ENCODE results near the gene ZNF92. TPM values are rescaled to one million over a fixed set of nuclear protein-coding genes. Genes with fewer than 3 reads are reported as not detected.

The ZNF92 gene
- total RNA-seq (61.0 and 65.4 TPM in 2 replicates), polyA plus RNA-seq (8.2 and 10.3 TPM in 2 replicates), polyA minus RNA-seq (19.0 and 20.8 TPM in 2 replicates)
- 72.3 TPM for total RNA-seq (2013)

DNA sequence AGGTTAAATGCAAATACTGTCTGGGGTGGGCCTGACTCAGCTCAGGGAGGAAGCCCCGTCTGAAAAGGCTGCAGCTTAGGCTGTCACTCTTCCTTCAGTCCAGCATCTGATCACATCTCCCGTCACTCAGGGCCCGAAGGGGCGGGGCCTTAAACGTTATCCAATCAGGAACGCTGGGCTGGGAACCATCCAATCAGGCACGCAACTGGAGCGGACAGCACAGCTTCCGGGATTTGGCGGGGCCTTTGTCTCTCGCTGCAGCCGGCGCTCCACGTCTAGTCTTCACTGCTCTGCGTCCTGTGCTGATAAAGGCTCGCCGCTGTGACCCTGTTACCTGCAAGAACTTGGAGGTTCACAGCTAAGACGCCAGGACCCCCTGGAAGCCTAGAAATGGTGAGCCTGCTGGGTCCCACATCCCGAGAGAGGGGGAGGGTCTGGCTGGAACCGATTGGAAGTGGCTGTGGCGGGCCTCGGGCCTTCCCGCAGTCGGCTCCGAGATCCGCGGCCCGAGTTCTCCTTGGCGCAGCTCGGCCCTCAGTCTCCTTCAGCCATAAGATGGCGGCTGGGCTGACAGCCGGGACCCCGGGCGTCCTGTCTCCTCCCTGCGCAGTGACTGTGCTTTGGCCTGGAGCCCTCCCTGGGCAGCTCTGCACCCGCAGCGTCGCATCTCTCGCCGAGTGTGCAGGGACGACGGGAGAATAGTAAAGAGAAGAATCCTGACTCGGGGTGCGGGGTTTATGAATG lies at the start of gene ZNF92:
Gene ZNF92, plus strand, starts transcription at position 248 of the 744 bp plus-strand sequence. Its CDS starts 143 bp downstream, at position 391.
- POLR2A ChIA-PET: interaction anchor here (0.6 to 2.0 kb wide), 7 partner anchors 9 to 811 kb away, joined by 3 to 12 read pairs (median 4); partner anchors contain the start of gene ZNF680
- no peaks in the 10 kb centered on the region for H3K27me3 Mint-ChIP-seq
- intact Hi-C loops (cut with micrococcal nuclease): loop anchor here (1.0 to 10.0 kb wide), 7 partner anchors 10 to 1446 kb away; partner anchors contain the start of genes ERV3-1 and ZNF273

More for the DNA sequence above, at the start of gene ZNF92:
- H3K36me3 ChIP-seq (replicated peaks in 1 of 2; ENCODE audit: control extremely low read depth in 1 of 2, control insufficient read depth in 1 of 2, extremely low read depth in 1 of 2, insufficient read depth in 2 of 2, low read length in 1 of 2): peaks cover 2 to 17% of the 10 kb centered on the region in 2 experiments
- H2AFZ ChIP-seq (ENCODE audit: insufficient read depth, low read depth, low read length, poor library complexity, severe bottlenecking): peak within 1 kb of the TSS; percentile 90
- peak within 1 kb of the TSS; percentile 96 for H3K4me3 Mint-ChIP-seq
- ATAC-seq (ENCODE audit: low read depth) (peak; percentile 98), DNase-seq (peak; percentile 96)
- peak within 1 kb of the TSS; percentile 95 for H3K27ac Mint-ChIP-seq
- no peaks in the 10 kb centered on the region for H3K27me3 ChIP-seq (replicated peaks in 1 of 4; ENCODE audit: control extremely low read depth in 1 of 4, control insufficient read depth in 3 of 4, insufficient read depth in 4 of 4, low read length in 3 of 4)
- peak within 1 kb of the TSS; percentile 99 for H3K9ac ChIP-seq (ENCODE audit: low read length)
- peaks cover 46% of the 10 kb centered on the region for H3K4me1 Mint-ChIP-seq
- WGBS (ENCODE audit: insufficient coverage): under 1% methylated on average over 35 of the region's 44 CpGs
- H3K9me3 ChIP-seq (ENCODE audit: control extremely low read depth in 1 of 3, control insufficient read depth in 2 of 3, insufficient read depth in 1 of 3, low read length in 2 of 3): no peaks in the 10 kb centered on the region
- TF ChIP-seq CTCF (IDR thresholded peaks at IDR 0.05): no peak
- no peak for TF ChIP-seq EZH2 (IDR thresholded peaks at IDR 0.05; ENCODE audit: borderline replicate concordance, insufficient read depth, low read depth, low read length, poor library complexity, severe bottlenecking)
- peaks cover 32% of the 10 kb centered on the region for H4K20me1 ChIP-seq (ENCODE audit: control insufficient read depth, insufficient read depth, low read length, poor library complexity, severe bottlenecking)
- H3K9me3 Mint-ChIP-seq (ENCODE audit: insufficient read depth): no peaks in the 10 kb centered on the region
- peak within 1 kb of the TSS; percentile 85 to 91 for H3K27ac ChIP-seq (ENCODE audit: low read length in 2 of 2)
- peak within 1 kb of the TSS; percentile 71 for H3K4me2 ChIP-seq (replicated peaks; ENCODE audit: low read depth, low read length, poor library complexity, severe bottlenecking)
- peak within 1 kb of the TSS; percentile 88 to 99 (median 92) for H3K4me3 ChIP-seq (ENCODE audit: control extremely low read depth in 1 of 5, extremely low read depth in 1 of 5, insufficient read depth in 1 of 5, low read depth in 2 of 5, low read length in 4 of 5)
- H3K4me1 ChIP-seq (ENCODE audit: control insufficient read depth in 2 of 2, insufficient read depth in 2 of 2, low read length in 2 of 2): peaks cover 23 to 31% of the 10 kb centered on the region in 2 donors
- H3K79me2 ChIP-seq (ENCODE audit: control insufficient read depth, insufficient read depth, low read length): peaks cover 52% of the 10 kb centered on the region
- CTCF ChIA-PET: interaction anchor here (0.9 to 1.6 kb wide), 6 partner anchors 8 to 247 kb away, joined by 3 to 7 read pairs (median 3); no protein-coding TSS in a partner anchor

All from B cell (primary cell).